K562 treated with DMSO at 1 percent for 48 hours (cell line): ENCODE results near the gene ARMCX4. TPM values are rescaled to one million over a fixed set of nuclear protein-coding genes. Genes with fewer than 3 reads are reported as not detected.

Source experiments
- total RNA-seq: library from RNA; unstranded; fragments of 300-600 nt; gene quantifications from 2 replicates; pipeline ENCODE4 v1.2.3, GENCODE V29; 2022; ENCODE audit warnings: low replicate concordance; ENCODE audit errors: extremely low read depth

The ARMCX4 gene
- not detected in 2 replicates for total RNA-seq

DNA sequence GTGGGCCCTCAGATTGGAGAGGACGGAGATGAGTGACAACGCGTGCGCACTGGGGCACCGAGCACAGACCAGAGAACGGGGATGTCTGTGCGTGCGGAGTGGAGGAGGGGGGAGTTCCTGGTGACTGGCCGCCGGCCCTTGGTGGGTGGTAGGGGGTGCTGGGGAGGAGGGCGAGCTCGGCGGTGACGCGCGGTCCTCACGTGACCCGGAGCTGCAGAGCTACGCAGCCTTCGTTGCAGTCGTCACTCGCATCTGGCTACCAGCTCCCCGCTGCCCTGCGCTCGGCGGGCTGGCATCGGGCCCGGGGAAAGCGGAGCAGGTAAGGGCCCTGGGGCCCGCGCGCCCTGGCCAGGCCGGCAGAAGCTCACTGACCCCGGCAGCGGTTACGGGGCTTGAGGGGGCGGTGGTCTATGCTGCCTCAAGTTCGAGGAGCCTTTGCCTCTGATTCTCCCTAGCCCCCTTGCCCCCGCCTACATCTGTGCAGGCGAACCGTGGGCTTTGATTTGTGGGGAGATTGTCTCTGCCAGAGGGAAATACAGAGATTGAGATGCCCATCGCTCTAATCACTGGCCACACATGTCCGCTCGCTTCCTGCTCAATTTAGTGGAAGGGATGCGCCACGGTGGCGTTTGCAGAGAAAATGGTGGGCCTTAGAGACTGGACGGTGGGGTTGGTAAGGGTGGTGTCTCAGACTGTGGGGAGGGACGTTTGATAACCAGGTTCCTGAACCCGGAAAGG, at the start of gene ARMCX4:
TSS of gene ARMCX4 (plus strand) at position 245 of the 738 bp plus-strand sequence. CDS start 3,134 bp downstream, outside the sequence.

Other genes starting within 250 kb of the ARMCX4 start
- gene TAF7L, start 194.1 kb upstream of the ARMCX4 start, total RNA-seq: not detected in 2 replicates
- gene TIMM8A, start 136.7 kb upstream of the ARMCX4 start, total RNA-seq: not detected in 2 replicates
- gene BTK, start 99.3 kb upstream of the ARMCX4 start, total RNA-seq: not detected in 2 replicates
- 6,008 TPM in 1 of 2 replicates, not detected in the other for gene RPL36A, start 94.4 kb upstream of the ARMCX4 start, total RNA-seq
- gene GLA, start 77.5 kb upstream of the ARMCX4 start, total RNA-seq: not detected in 2 replicates
- not detected in 2 replicates for gene HNRNPH2, start 77.2 kb upstream of the ARMCX4 start, total RNA-seq
- not detected in 2 replicates for gene ARMCX1, start 65.1 kb downstream of the ARMCX4 start, total RNA-seq
- gene ARMCX6, start 132.5 kb downstream of the ARMCX4 start, total RNA-seq: not detected in 2 replicates
- not detected in 2 replicates for gene ARMCX3, start 137.7 kb downstream of the ARMCX4 start, total RNA-seq
- gene ARMCX2, start 174.4 kb downstream of the ARMCX4 start, total RNA-seq: not detected in 2 replicates